Small intestine (tissue), 7 donors: ENCODE results near the gene LDLRAD3. TPM values are rescaled to one million over a fixed set of nuclear protein-coding genes. Genes with fewer than 3 reads are reported as not detected.

Experiments used
- DNase-seq, 2 donors: peaks; one replicate each; pipeline versions ENCODE4 v3.0.0 to v3.0.0-alpha.2; 2013
- FAIRE-seq: peaks from 2 replicates; lab custom pipeline; 2012; peaks lifted over from hg19 to GRCh38; lab: Jason Lieb, UNC
- H3K27ac ChIP-seq, 3 donors: one replicate each; pipeline ENCODE4 v1.5.1; 2013; ENCODE audit warnings: low read length in 2 of 3, mild to moderate bottlenecking in 2 of 3, control low read depth in 1 of 3, inconsistent platforms in 1 of 3, low read depth in 1 of 3, moderate library complexity in 1 of 3
- H3K27me3 ChIP-seq, 3 donors: one replicate each; pipeline ENCODE4 v1.6.1; 2013; ENCODE audit warnings: low read length in 3 of 3, inconsistent platforms in 1 of 3; ENCODE audit not compliant: control insufficient read depth in 3 of 3, insufficient read depth in 3 of 3
- H3K36me3 ChIP-seq, 3 donors: one replicate each; pipeline ENCODE4 v1.6.1; 2013; ENCODE audit warnings: low read length in 3 of 3, inconsistent platforms in 1 of 3, low read depth in 1 of 3, mild to moderate bottlenecking in 1 of 3, moderate library complexity in 1 of 3; ENCODE audit not compliant: control insufficient read depth in 3 of 3, insufficient read depth in 2 of 3
- H3K4me1 ChIP-seq, 3 donors: one replicate each; pipeline ENCODE4 v1.6.1; 2013; ENCODE audit warnings: low read length in 2 of 3, inconsistent platforms in 1 of 3, low read depth in 1 of 3, mild to moderate bottlenecking in 1 of 3, moderate library complexity in 1 of 3; ENCODE audit not compliant: control insufficient read depth in 3 of 3, insufficient read depth in 2 of 3
- H3K4me3 ChIP-seq, 3 donors: one replicate each; pipeline ENCODE4 v1.5.1; 2013; ENCODE audit warnings: low read length in 3 of 3, control low read depth in 1 of 3, inconsistent platforms in 1 of 3, low read depth in 1 of 3, mild to moderate bottlenecking in 1 of 3, moderate library complexity in 1 of 3
- H3K9me3 ChIP-seq, 2 donors: one replicate each; pipeline ENCODE4 v1.6.1; 2013; ENCODE audit warnings: low read depth in 1 of 2, low read length in 1 of 2; ENCODE audit not compliant: control insufficient read depth in 2 of 2, insufficient read depth in 1 of 2
- WGBS, 3 donors: extraction: QIAGEN DNeasy Blood & Tissue Kit; methylation state at CpG; one replicate each; pipeline ENCODE4 v1.1.7; 2013; 5-methylcytosine and 5-hydroxymethylcytosine counted together
- polyA plus RNA-seq, 4 donors: library from polyadenylated mRNA; stranded (reverse) in 3 of 4; unstranded in 1 of 4; fragments of 200-250 nt in 3 of 4; fragments of 120-200 nt in 1 of 4; gene quantifications; one replicate each; pipeline versions ENCODE4 v1.2.1 to v1.2.3, GENCODE V29; 2013
- donor health status: healthy with polysubstance abuse.
- donor health status: control.
- donor health status: control.
- donor health status: Bipolar disorder and iron deficiency.
- donor health status: healthy.

The LDLRAD3 gene
- polyA plus RNA-seq, 4 donors: 0.22 to 6.9 (median 3.5) TPM

DNA sequence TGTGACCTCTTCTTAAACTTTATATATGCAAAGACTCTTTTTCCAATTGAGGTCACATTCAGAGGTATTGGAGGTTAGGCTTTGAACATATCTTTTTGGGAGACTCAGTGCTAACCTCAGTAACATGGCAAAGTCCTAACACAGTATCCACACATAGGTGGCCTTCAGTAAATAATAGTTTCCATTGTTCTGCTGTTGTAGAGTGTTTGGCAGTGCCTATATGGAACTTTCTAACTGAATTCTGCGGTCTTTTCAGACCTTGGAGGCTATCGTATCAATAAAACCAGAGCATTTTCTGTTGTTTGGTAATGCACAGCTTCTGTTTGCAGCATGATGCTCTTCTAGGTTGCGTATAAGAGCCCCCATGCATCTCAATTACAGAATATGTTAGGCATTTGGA, 47.0 kb downstream of the LDLRAD3 start:
- Histone ChIP-seq H3K4me3 (no peak overlapping the region), H3K27me3 (no peaks in the 10 kb centered on the region), H3K36me3 (no peaks in the 10 kb centered on the region), H3K27ac (no peak overlapping the region), H3K9me3 (peaks cover 0 to 12% of the 10 kb centered on the region in 2 donors), H3K4me1 (peaks cover 0 to 6% (median 0%) of the 10 kb centered on the region in 3 donors)
- WGBS, 3 donors: 87 to 94% (median 91%) methylated on average over 3 of the region's 3 CpGs
- DNase-seq (no peak), FAIRE-seq (no peak)

GRCh38 chr11:35992548-35992947, 48.7 kb downstream of the LDLRAD3 start:
- H3K36me3 ChIP-seq: no peaks in the 10 kb centered on the region
- peaks cover 0 to 6% (median 0%) of the 10 kb centered on the region in 3 donors for H3K4me1 ChIP-seq
- H3K27me3 ChIP-seq: no peaks in the 10 kb centered on the region
- H3K27ac ChIP-seq: no peak overlapping the region
- DNase-seq (no peak), FAIRE-seq (no peak)
- peaks cover 0 to 12% of the 10 kb centered on the region in 2 donors for H3K9me3 ChIP-seq
- no peak overlapping the region for H3K4me3 ChIP-seq

GRCh38 chr11:35994421-35994820, 50.6 kb downstream of the LDLRAD3 start:
- 75 to 95% (median 77%) methylated on average over 2 of the region's 2 CpGs for WGBS, 3 donors
- Histone ChIP-seq H3K36me3 (peaks cover 0 to 1% (median 0%) of the 10 kb centered on the region in 3 donors), H3K9me3 (peaks cover 0 to 9% of the 10 kb centered on the region in 2 donors), H3K4me3 (no peak overlapping the region), H3K27ac (no peak overlapping the region), H3K4me1 (peaks cover 0 to 6% (median 0%) of the 10 kb centered on the region in 3 donors), H3K27me3 (no peaks in the 10 kb centered on the region)
- DNase-seq (no peak), FAIRE-seq (no peak)

DNA sequence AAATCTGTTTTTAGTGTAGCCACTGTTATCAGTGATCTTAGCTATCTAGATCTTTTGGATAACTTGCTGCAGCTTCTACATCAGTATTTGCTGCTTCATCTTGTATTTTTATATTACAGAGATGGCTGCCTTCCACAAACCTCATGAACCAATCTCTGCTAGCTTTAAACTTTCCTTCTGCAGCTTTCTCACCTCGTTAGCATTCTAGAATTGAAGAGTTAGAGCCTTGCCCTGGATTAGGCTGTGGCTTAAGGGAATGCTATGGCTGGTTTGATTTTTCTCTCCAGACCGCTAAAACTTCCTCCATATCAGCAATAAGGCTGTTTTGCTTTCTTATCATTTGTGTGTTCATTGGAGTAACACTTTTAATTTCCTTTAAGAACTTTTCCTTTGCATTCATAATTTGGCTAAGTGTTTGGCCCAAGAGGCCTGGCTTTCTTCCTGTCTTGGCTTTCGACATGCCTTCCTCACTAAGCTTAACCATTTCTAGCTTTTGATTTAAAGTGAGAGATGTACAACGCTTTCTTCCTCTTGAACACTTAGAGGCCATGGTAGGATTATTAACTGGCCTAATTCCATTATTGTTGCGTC, 51.9 kb downstream of the LDLRAD3 start:
- Histone ChIP-seq H3K4me1 (peaks cover 0 to 6% (median 0%) of the 10 kb centered on the region in 3 donors), H3K4me3 (no peak overlapping the region), H3K9me3 (peaks cover 0 to 9% of the 10 kb centered on the region in 2 donors), H3K27ac (no peak overlapping the region), H3K36me3 (peaks cover 0 to 4% (median 0%) of the 10 kb centered on the region in 3 donors), H3K27me3 (no peaks in the 10 kb centered on the region)
- no peak for DNase-seq
- 70 to 85% (median 84%) methylated on average over 5 of the region's 5 CpGs for WGBS, 3 donors
- FAIRE-seq: no peak

DNA sequence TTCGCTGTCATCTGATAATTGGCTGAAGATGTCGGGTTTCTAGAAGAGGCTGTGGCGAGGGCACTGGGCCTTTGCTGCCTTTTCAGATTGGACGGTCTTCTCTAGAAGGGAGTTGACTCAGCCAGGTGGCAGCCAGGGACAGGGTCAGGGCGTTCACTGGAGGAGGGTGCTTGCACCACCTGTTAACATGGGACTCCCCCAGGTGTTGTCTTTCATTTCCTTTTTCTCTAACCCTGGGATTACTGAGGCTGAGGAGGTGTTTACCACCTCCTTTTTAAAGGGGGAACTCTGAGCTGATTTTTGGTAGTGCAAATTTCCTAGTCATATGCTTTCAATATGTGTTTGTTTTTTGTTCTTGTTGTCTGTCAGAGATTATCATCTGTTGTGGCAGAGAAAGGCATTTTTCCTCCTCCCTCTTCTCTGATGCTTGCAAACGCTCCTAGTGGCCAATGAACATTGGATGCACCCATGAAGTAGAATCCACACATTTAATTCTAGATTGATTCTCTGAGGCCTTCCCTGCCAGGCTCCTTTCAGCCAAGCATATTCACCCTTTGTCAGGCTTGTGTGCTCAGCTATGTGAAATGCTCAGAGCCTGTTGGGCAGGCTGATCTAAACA, 54.1 kb downstream of the LDLRAD3 start:
- DNase-seq (no peak), FAIRE-seq (no peak)
- H3K4me1 ChIP-seq: peaks cover 0 to 7% (median 0%) of the 10 kb centered on the region in 3 donors
- no peak overlapping the region for H3K4me3 ChIP-seq
- no peak overlapping the region for H3K27ac ChIP-seq
- peaks cover 0 to 9% of the 10 kb centered on the region in 2 donors for H3K9me3 ChIP-seq
- peaks cover 0 to 4% (median 0%) of the 10 kb centered on the region in 3 donors for H3K36me3 ChIP-seq
- WGBS, 3 donors: 79 to 85% (median 84%) methylated on average over 6 of the region's 6 CpGs
- H3K27me3 ChIP-seq: no peaks in the 10 kb centered on the region

GRCh38 chr11:35998634-35999033, 54.8 kb downstream of the LDLRAD3 start:
- Histone ChIP-seq H3K27me3 (no peaks in the 10 kb centered on the region), H3K27ac (no peak overlapping the region), H3K36me3 (peaks cover 0 to 4% (median 0%) of the 10 kb centered on the region in 3 donors), H3K4me3 (no peak overlapping the region), H3K4me1 (peaks cover 0 to 2% (median 0%) of the 10 kb centered on the region in 3 donors), H3K9me3 (peaks cover 0 to 9% of the 10 kb centered on the region in 2 donors)
- 84 to 90% (median 85%) methylated on average over 6 of the region's 6 CpGs for WGBS, 3 donors
- DNase-seq: no peak
- no peak for FAIRE-seq

- FAIRE-seq: no peak
- 74 to 88% (median 81%) methylated on average over 6 of the region's 6 CpGs for WGBS, 3 donors
- H3K4me1 ChIP-seq: peaks cover 0 to 2% (median 0%) of the 10 kb centered on the region in 3 donors
- no peak for DNase-seq
- no peak overlapping the region for H3K4me3 ChIP-seq
- H3K9me3 ChIP-seq: peaks cover 2 to 11% of the 10 kb centered on the region in 2 donors
- no peak overlapping the region for H3K27ac ChIP-seq
- no peaks in the 10 kb centered on the region for H3K27me3 ChIP-seq
- H3K36me3 ChIP-seq: peaks cover 0 to 6% (median 0%) of the 10 kb centered on the region in 3 donors
Measured at GRCh38 chr11:36000616-36001190, 56.8 kb downstream of the LDLRAD3 start.

- 70 to 87% (median 82%) methylated on average over 6 of the region's 6 CpGs for WGBS, 3 donors
Measured at GRCh38 chr11:36002196-36002595, 58.3 kb downstream of the LDLRAD3 start.

More at GRCh38 chr11:36002196-36002595, 58.3 kb downstream of the LDLRAD3 start:
- H3K4me1 ChIP-seq: peaks cover 0 to 2% (median 0%) of the 10 kb centered on the region in 3 donors
- H3K4me3 ChIP-seq: no peak overlapping the region
- DNase-seq: no peak
- no peak for FAIRE-seq
- H3K9me3 ChIP-seq: peaks cover 2 to 9% of the 10 kb centered on the region in 2 donors
- H3K36me3 ChIP-seq: peaks cover 0 to 6% (median 0%) of the 10 kb centered on the region in 3 donors
- H3K27me3 ChIP-seq: no peaks in the 10 kb centered on the region
- no peak overlapping the region for H3K27ac ChIP-seq
